A673 (cell line): ENCODE measurements around the gene NEURL1. TPM values are rescaled to one million over a fixed set of nuclear protein-coding genes. Genes with fewer than 3 reads are reported as not detected.

ENCODE experiments used
- BruUV-seq: library from RNA; stranded (reverse); fragments of 400-500 nt; replicated peaks from 2 replicates; lab custom pipeline; 2021; lab: Mats Ljungman, UMichigan
- CTCF ChIA-PET: fragments of 300-600 bp; sonication (Branson Sonifier 250); formaldehyde crosslinking; loops from one replicate; lab custom pipeline; 2022; ENCODE audit warnings: antibody characterized with exemption; lab: Charles Lee
- POLR2A ChIA-PET: fragments of 300-600 bp; sonication (Branson Sonifier 250); formaldehyde crosslinking; loops from one replicate; lab custom pipeline; 2022; ENCODE audit warnings: antibody characterized with exemption; ENCODE audit not compliant: low non-redundant PET; lab: Charles Lee
- DNase-seq: peaks from one replicate; pipeline ENCODE4 v3.0.0-alpha.2; 2015; ENCODE audit warnings: low spot score
- H3K27ac ChIP-seq: fragments of 200-600 bp; sonication (generic); 2 replicates; pipeline ENCODE4 v1.5.1; 2016; ENCODE audit warnings: mixed run types, low read depth, mild to moderate bottlenecking, mixed read lengths, antibody characterized with exemption, low read length; ENCODE audit not compliant: poor library complexity, severe bottlenecking
- H3K27me3 ChIP-seq: fragments of 200-600 bp; sonication (generic); replicated peaks from 2 replicates; pipeline ENCODE4 v1.6.1; 2017; ENCODE audit warnings: mixed run types, low read depth, mild to moderate bottlenecking, mixed read lengths, antibody characterized with exemption, low read length; ENCODE audit not compliant: insufficient read depth, poor library complexity
- H3K36me3 ChIP-seq: fragments of 200-600 bp; sonication (generic); 2 replicates; pipeline ENCODE4 v1.6.1; 2016; ENCODE audit warnings: mixed run types, mild to moderate bottlenecking, mixed read lengths, antibody characterized with exemption, low read length; ENCODE audit not compliant: insufficient read depth, poor library complexity, severe bottlenecking
- H3K4me1 ChIP-seq: fragments of 200-600 bp; sonication (generic); 2 replicates; pipeline ENCODE4 v1.6.1; 2017; ENCODE audit warnings: mixed run types, mild to moderate bottlenecking, mixed read lengths, antibody characterized with exemption, low read length; ENCODE audit not compliant: insufficient read depth, poor library complexity, severe bottlenecking
- H3K4me3 ChIP-seq: fragments of 200-600 bp; sonication (generic); 2 replicates; pipeline ENCODE4 v1.5.1; 2016; ENCODE audit warnings: low read depth, mixed run types, mild to moderate bottlenecking, mixed read lengths, low read length; ENCODE audit not compliant: poor library complexity, severe bottlenecking
- H3K9me3 ChIP-seq: fragments of 200-600 bp; sonication (generic); 2 replicates; pipeline ENCODE4 v1.6.1; 2016; ENCODE audit warnings: mixed run types, low read depth, mild to moderate bottlenecking, mixed read lengths, antibody characterized with exemption, low read length; ENCODE audit not compliant: poor library complexity, severe bottlenecking
- CTCF ChIP-seq: fragments of 300-800, 200-600 bp; sonication (generic); conservative IDR thresholded peaks from 2 replicates; pipeline ENCODE4 v1.5.1; 2017; ENCODE audit warnings: low read depth, mild to moderate bottlenecking, antibody characterized with exemption, low read length, moderate library complexity, mixed read lengths
- EZH2 ChIP-seq: fragments of 200-600 bp; sonication (generic); IDR thresholded peaks from 2 replicates; pipeline ENCODE4 v1.6.1; 2017; ENCODE audit warnings: borderline replicate concordance, low read depth, mild to moderate bottlenecking, mixed read lengths, antibody characterized with exemption, low read length; ENCODE audit not compliant: poor library complexity, severe bottlenecking
- intact Hi-C: fragments of 100-400 bp; cut with micrococcal nuclease; formaldehyde crosslinking; loops from one replicate; pipeline ENCODE4 v1.10.0; 2022; ENCODE audit not compliant: unreplicated experiment
- total RNA-seq: library from RNA; stranded (reverse); gene quantifications from 2 replicates; pipeline ENCODE4 v1.2.3, GENCODE V29; 2021

NEURL1 gene
- total RNA-seq, 1 experiment from 2014 or later, result 0.52 TPM

- H3K4me1 ChIP-seq, result no peaks in the 10 kb centered on the region
- POLR2A ChIA-PET, result no interaction called here
- CTCF ChIA-PET, result interaction anchor here (0.5 kb wide), 1 partner anchor 301 kb away, joined by 9 read pairs; no protein-coding TSS in a partner anchor
- H3K4me3 ChIP-seq, result no peak overlapping the region
- H3K9me3 ChIP-seq, result no peaks in the 10 kb centered on the region
- no peaks in the 10 kb centered on the region for H3K27me3 ChIP-seq
- no peak overlapping the region for H3K27ac ChIP-seq
- TF ChIP-seq CTCF (no peak), EZH2 (no peak)
- no peak for DNase-seq
- intact Hi-C loops, result no loop called here
- no peaks in the 10 kb centered on the region for H3K36me3 ChIP-seq
- no TSS peak for BruUV-seq
Measured at GRCh38 chr10:103552856-103553742, 59.6 kb downstream of the NEURL1 start.

- CTCF ChIA-PET, result no interaction called here
- no peak for DNase-seq
- Histone ChIP-seq H3K4me3 (no peak overlapping the region), H3K27me3 (no peaks in the 10 kb centered on the region), H3K4me1 (no peaks in the 10 kb centered on the region), H3K36me3 (no peaks in the 10 kb centered on the region), H3K27ac (no peak overlapping the region), H3K9me3 (no peaks in the 10 kb centered on the region)
- BruUV-seq, result no TSS peak
- no peak for TF ChIP-seq EZH2
- TF ChIP-seq CTCF, result no peak
- POLR2A ChIA-PET, result no interaction called here
- intact Hi-C loops, result no loop called here
Measured at GRCh38 chr10:103553743-103554487, 60.4 kb downstream of the NEURL1 start.

GRCh38 chr10:103554488-103555324 is 61.2 kb downstream of the NEURL1 start:
- Histone ChIP-seq H3K4me3 (peak overlapping the region; percentile 47), H3K36me3 (no peaks in the 10 kb centered on the region), H3K27ac (no peak overlapping the region), H3K9me3 (no peaks in the 10 kb centered on the region), H3K4me1 (no peaks in the 10 kb centered on the region), H3K27me3 (no peaks in the 10 kb centered on the region)
- no TSS peak for BruUV-seq
- TF ChIP-seq CTCF, result no peak
- TF ChIP-seq EZH2, result no peak
- ChIA-PET POLR2A (interaction anchor here (0.6 kb wide), 2 partner anchors 199 to 667 kb away, joined by 8 to 16 read pairs; no protein-coding TSS in a partner anchor), CTCF (no interaction called here)
- intact Hi-C loops, result no loop called here
- peak; percentile 75 for DNase-seq
